Measurements from ENCODE around the gene CR2. TPM values are rescaled to one million over a fixed set of nuclear protein-coding genes. Genes with fewer than 3 reads are reported as not detected.

The CR2 gene
- total RNA-seq, 1 experiment from 2014 or later: 1.8 TPM

DNA sequence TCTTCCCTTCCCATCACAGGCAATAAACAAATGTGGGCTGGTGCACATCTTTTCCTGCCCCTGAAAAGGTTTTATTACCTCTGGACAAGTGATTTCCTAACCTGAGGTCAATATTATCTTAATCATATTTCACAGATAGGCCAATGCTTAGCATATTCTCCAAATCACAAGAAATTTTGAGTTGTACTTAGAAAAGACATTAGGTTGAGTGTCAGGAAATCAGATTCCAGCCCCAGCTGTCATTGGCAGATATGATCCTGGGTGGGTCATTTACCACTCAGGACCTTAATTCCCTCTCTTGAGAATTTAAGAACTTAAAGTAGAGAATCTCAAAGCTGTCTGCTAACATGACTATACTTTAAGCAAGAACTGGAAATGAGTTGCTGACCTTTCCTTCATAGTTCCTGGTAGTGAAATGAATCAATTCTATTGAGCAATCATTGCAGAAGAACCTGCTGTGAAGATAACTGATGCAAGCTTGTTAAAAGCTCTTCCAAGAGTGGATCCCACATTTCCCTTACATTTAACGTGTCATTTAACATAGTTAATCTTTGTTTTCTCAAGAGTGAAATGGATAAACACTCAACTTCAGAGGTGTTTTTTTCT, 46.4 kb upstream of the CR2 start:
- H3K4me1 ChIP-seq (ENCODE audit: insufficient read depth, low read length): no peaks in the 10 kb centered on the region
- no peak overlapping the region for H3K9ac ChIP-seq (ENCODE audit: extremely low read depth, insufficient read length, low read length)

More for the DNA sequence above, 46.4 kb upstream of the CR2 start:
- Mint-ChIP-seq H3K9me3 (no peaks in the 10 kb centered on the region; a peak in 1 of 5 replicates), H3K27me3 (ENCODE audit: low read depth) (peaks cover 2% of the 10 kb centered on the region), H3K27ac (no peak overlapping the region), H3K36me3 (ENCODE audit: insufficient read depth in 1 of 3, low read depth in 3 of 3) (no peaks in the 10 kb centered on the region), H3K4me1 (no peaks in the 10 kb centered on the region), H3K4me3 (no peak overlapping the region)
- Histone ChIP-seq H4K8ac (replicated peaks; ENCODE audit: insufficient read length, low read depth, low read length) (no peak overlapping the region), H3K9me3 (ENCODE audit: control insufficient read depth, low read depth, low read length) (no peaks in the 10 kb centered on the region), H3K56ac (ENCODE audit: insufficient read length, low read depth, low read length) (no peak overlapping the region), H3K4ac (ENCODE audit: low read depth, low read length) (no peak overlapping the region), H3K79me2 (ENCODE audit: insufficient read depth, low read length) (no peaks in the 10 kb centered on the region), H4K20me1 (ENCODE audit: control insufficient read depth, insufficient read depth, insufficient read length) (no peaks in the 10 kb centered on the region), H3K27ac (ENCODE audit: insufficient read length, low read depth, low read length) (no peak overlapping the region), H2BK12ac (ENCODE audit: insufficient read length, low read depth, low read length) (no peak overlapping the region), H4K91ac (ENCODE audit: insufficient read length, low read depth, low read length) (no peak overlapping the region), H4K5ac (ENCODE audit: insufficient read length, low read depth, low read length) (no peak overlapping the region), H2BK20ac (ENCODE audit: low read depth, low read length, poor library complexity, severe bottlenecking) (no peak overlapping the region), H2BK5ac (ENCODE audit: insufficient read length, low read length) (no peak overlapping the region), H3T11ph (ENCODE audit: low read length) (no peak overlapping the region), H3K4me2 (ENCODE audit: insufficient read depth, insufficient read length, low read length) (no peak overlapping the region), H3K23ac (ENCODE audit: insufficient read length, low read depth, low read length) (no peak overlapping the region), H2AK5ac (ENCODE audit: insufficient read length, low read length) (no peak overlapping the region), H3K79me1 (ENCODE audit: insufficient read depth, low read depth, low read length, poor library complexity, severe bottlenecking) (no peaks in the 10 kb centered on the region), H3K18ac (ENCODE audit: insufficient read length, low read depth, low read length) (no peak overlapping the region), H3K14ac (ENCODE audit: insufficient read depth, low read length) (no peak overlapping the region), H2AFZ (ENCODE audit: low read length) (no peak overlapping the region), H3K27me3 (ENCODE audit: insufficient read depth, low read length) (no peaks in the 10 kb centered on the region), H2BK15ac (ENCODE audit: low read depth, low read length) (no peak overlapping the region), H2BK120ac (ENCODE audit: low read depth, low read length, poor library complexity, severe bottlenecking) (no peak overlapping the region), H3K23me2 (ENCODE audit: insufficient read length, low read depth, low read length, poor library complexity, severe bottlenecking) (no peaks in the 10 kb centered on the region)
- no peak for DNase-seq
- TF ChIP-seq CTCF (conservative IDR thresholded peaks at IDR 0.05): no peak
- no CpG with 5 or more reads among the region's 1 CpG for WGBS (ENCODE audit: extremely low coverage, insufficient read length, low lambda C conversion rate)

Data from H9 (cell line).